ENCODE data around the gene CD82.
"Not testable (repeated sequence)": the region's sequence is repeated elsewhere in the genome, so short reads cannot be mapped to it uniquely, and the experiment has no call there.

DNA sequence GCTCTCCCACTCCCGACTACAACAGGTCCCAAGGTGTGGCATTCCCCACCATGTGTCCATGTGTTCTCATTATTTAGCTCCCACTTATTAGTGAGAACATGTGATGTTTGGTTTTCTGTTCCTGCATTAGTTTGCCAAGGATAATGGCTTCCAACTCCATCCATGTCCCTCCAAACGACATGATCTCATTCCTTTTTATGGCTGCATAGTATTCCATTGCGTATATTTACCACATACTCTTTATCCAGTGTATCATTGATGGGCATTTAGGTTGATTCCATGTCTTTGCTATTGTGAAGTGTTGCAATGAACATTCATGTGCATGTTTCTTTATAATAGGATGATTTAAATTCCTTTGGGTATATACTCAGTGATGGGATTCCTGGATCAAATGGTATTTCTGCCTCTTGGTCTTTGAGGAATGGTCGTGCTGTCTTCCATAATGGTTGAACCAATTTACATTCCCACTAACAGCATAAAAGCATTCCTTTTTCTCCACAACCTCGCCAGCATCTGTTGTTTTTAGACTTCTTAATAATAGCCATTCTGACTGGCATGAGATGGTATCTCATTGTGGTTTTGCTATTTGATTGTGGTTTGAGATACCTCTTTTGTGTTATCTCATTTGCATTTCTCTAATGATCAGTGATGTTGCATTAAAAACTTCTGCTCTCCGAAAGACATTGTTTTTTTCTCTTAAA, 81.9 kb downstream of the CD82 start:
- TF ChIP-seq POLR2A (IDR thresholded peaks at IDR 0.05) = not testable (repeated sequence)
- TF ChIP-seq, protein P1, sequence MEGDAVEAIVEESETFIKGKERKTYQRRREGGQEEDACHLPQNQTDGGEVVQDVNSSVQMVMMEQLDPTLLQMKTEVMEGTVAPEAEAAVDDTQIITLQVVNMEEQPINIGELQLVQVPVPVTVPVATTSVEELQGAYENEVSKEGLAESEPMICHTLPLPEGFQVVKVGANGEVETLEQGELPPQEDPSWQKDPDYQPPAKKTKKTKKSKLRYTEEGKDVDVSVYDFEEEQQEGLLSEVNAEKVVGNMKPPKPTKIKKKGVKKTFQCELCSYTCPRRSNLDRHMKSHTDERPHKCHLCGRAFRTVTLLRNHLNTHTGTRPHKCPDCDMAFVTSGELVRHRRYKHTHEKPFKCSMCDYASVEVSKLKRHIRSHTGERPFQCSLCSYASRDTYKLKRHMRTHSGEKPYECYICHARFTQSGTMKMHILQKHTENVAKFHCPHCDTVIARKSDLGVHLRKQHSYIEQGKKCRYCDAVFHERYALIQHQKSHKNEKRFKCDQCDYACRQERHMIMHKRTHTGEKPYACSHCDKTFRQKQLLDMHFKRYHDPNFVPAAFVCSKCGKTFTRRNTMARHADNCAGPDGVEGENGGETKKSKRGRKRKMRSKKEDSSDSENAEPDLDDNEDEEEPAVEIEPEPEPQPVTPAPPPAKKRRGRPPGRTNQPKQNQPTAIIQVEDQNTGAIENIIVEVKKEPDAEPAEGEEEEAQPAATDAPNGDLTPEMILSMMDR (IDR thresholded peaks at IDR 0.05) = not testable (repeated sequence)
